DOHH2 (cell line): ENCODE measurements around the gene NREP.
A peak's percentile ranks its signal among the peaks of the same experiment; 100 is the strongest.

Experiments used
- H3F3A ChIP-seq: fragments of 200-600 bp; sonication (generic), shearing (Covaris generic); 2 replicates; pipeline ENCODE4 v1.6.0; 2016; ENCODE audit warnings: antibody characterized with exemption, mild to moderate bottlenecking; ENCODE audit not compliant: control insufficient read depth, insufficient read depth
- H3K27ac ChIP-seq: fragments of 200-600 bp; sonication (generic); 2 replicates; pipeline ENCODE4 v1.5.1; 2014; ENCODE audit warnings: low read depth, mild to moderate bottlenecking, low read length, moderate library complexity
- H3K27me3 ChIP-seq: fragments of 200-600 bp; sonication (generic); 2 replicates; pipeline ENCODE4 v1.6.1; 2014; ENCODE audit warnings: mild to moderate bottlenecking, low read length, mixed read lengths; ENCODE audit not compliant: control insufficient read depth
- H3K36me3 ChIP-seq: fragments of 200-600 bp; sonication (generic); 2 replicates; pipeline ENCODE4 v1.6.1; 2014; ENCODE audit warnings: mild to moderate bottlenecking, low read length, moderate library complexity, mixed read lengths; ENCODE audit not compliant: control insufficient read depth
- H3K4me1 ChIP-seq: fragments of 200-600 bp; sonication (generic); 2 replicates; pipeline ENCODE4 v1.6.1; 2014; ENCODE audit warnings: mild to moderate bottlenecking, low read length, mixed read lengths; ENCODE audit not compliant: control insufficient read depth
- H3K4me2 ChIP-seq: fragments of 200-600 bp; sonication (generic); 2 replicates; pipeline ENCODE4 v1.6.0; 2014; ENCODE audit warnings: mild to moderate bottlenecking, low read length, moderate library complexity
- H3K4me3 ChIP-seq: fragments of 200-600 bp; sonication (generic); 2 replicates; pipeline ENCODE4 v1.5.1; 2014; ENCODE audit warnings: mild to moderate bottlenecking, low read length, mixed read lengths
- H3K79me2 ChIP-seq: fragments of 200-600 bp; sonication (generic); 2 replicates; pipeline ENCODE4 v1.6.1; 2014; ENCODE audit warnings: mild to moderate bottlenecking, low read length, mixed read lengths; ENCODE audit not compliant: control insufficient read depth
- H3K9me2 ChIP-seq: fragments of 200-600 bp; sonication (generic); replicated peaks from 2 replicates; pipeline ENCODE4 v1.6.1; 2014; ENCODE audit warnings: mild to moderate bottlenecking, low read length, mixed read lengths; ENCODE audit not compliant: control insufficient read depth
- H3K9me3 ChIP-seq: fragments of 200-600 bp; sonication (generic); 2 replicates; pipeline ENCODE4 v1.6.1; 2014; ENCODE audit warnings: antibody characterized with exemption, low read length, mixed read lengths; ENCODE audit not compliant: control insufficient read depth, insufficient read depth
- H4K20me1 ChIP-seq: fragments of 200-600 bp; sonication (generic); 2 replicates; pipeline ENCODE4 v1.6.0; 2014; ENCODE audit warnings: low read depth, mild to moderate bottlenecking, antibody characterized with exemption, low read length, moderate library complexity; ENCODE audit not compliant: control insufficient read depth, insufficient read depth
- EZH2phosphoT487 ChIP-seq: fragments of 200-600 bp; sonication (generic); IDR thresholded peaks from 2 replicates; pipeline ENCODE4 v1.6.1; 2017; ENCODE audit warnings: borderline replicate concordance, mild to moderate bottlenecking, antibody characterized with exemption, low read length, moderate library complexity, mixed read lengths
- TF ChIP-seq, protein P1 (sequence below): fragments of 200-600 bp; sonication (generic); IDR thresholded peaks from one replicate; pipeline ENCODE4 v1.5.1; 2014; ENCODE audit warnings: antibody characterized with exemption, mild to moderate bottlenecking, low read depth, low read length; ENCODE audit not compliant: poor library complexity, severe bottlenecking

The NREP gene

GRCh38 chr5:111775224-111775623 lies 18.2 kb upstream of the NREP start:
- Histone ChIP-seq H3K36me3 (no peaks in the 10 kb centered on the region), H3K27ac (peak overlapping the region; percentile 60), H3K9me2 (no peaks in the 10 kb centered on the region), H3K79me2 (no peaks in the 10 kb centered on the region), H3F3A (no peaks in the 10 kb centered on the region), H3K9me3 (no peaks in the 10 kb centered on the region), H3K27me3 (no peaks in the 10 kb centered on the region), H4K20me1 (no peaks in the 10 kb centered on the region), H3K4me3 (no peak overlapping the region; the same call in 1 of the 2 replicates), H3K4me1 (peaks cover 92% of the 10 kb centered on the region), H3K4me2 (peak overlapping the region; percentile 55)
- TF ChIP-seq EZH2phosphoT487, result no peak
- TF ChIP-seq, protein P1, sequence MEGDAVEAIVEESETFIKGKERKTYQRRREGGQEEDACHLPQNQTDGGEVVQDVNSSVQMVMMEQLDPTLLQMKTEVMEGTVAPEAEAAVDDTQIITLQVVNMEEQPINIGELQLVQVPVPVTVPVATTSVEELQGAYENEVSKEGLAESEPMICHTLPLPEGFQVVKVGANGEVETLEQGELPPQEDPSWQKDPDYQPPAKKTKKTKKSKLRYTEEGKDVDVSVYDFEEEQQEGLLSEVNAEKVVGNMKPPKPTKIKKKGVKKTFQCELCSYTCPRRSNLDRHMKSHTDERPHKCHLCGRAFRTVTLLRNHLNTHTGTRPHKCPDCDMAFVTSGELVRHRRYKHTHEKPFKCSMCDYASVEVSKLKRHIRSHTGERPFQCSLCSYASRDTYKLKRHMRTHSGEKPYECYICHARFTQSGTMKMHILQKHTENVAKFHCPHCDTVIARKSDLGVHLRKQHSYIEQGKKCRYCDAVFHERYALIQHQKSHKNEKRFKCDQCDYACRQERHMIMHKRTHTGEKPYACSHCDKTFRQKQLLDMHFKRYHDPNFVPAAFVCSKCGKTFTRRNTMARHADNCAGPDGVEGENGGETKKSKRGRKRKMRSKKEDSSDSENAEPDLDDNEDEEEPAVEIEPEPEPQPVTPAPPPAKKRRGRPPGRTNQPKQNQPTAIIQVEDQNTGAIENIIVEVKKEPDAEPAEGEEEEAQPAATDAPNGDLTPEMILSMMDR, result no peak

DNA sequence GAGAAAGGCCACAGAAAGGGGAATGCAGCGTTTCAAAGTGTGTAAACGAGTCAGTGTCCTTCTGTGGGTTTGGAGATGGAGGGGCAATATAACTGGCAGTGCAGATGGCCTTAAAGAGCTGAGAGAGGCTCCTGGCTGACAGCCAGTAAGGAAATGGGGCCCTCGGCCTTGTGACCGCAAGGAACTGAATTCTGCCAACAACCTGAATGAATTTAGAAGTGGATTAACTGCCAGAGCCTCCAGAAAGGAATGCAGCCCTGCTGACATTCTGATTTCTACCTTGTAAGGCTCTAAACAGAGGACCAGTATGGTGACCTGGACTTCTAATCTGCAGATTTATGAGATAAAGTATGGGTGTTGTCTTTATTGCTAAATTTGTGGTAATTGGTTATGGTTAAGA lies 17.5 kb upstream of the NREP start:
- no peak for TF ChIP-seq EZH2phosphoT487
- TF ChIP-seq, protein P1, result no peak
- Histone ChIP-seq H3K4me1 (peaks cover 88% of the 10 kb centered on the region), H4K20me1 (no peaks in the 10 kb centered on the region), H3K9me3 (no peaks in the 10 kb centered on the region), H3K4me3 (peak overlapping the region; percentile 37), H3K79me2 (no peaks in the 10 kb centered on the region), H3K27me3 (no peaks in the 10 kb centered on the region), H3K9me2 (no peaks in the 10 kb centered on the region), H3K36me3 (no peaks in the 10 kb centered on the region), H3K4me2 (peak overlapping the region; percentile 55), H3K27ac (peak overlapping the region; percentile 60), H3F3A (no peaks in the 10 kb centered on the region)

GRCh38 chr5:111772456-111773122 lies 15.6 kb upstream of the NREP start:
- H3K9me2 ChIP-seq, result no peaks in the 10 kb centered on the region
- H3K4me2 ChIP-seq, result peak overlapping the region; percentile 55; the same call in 1 of the 2 replicates
- H3K9me3 ChIP-seq, result no peaks in the 10 kb centered on the region
- peaks cover 75% of the 10 kb centered on the region for H3K4me1 ChIP-seq
- H3K27me3 ChIP-seq, result no peaks in the 10 kb centered on the region
- no peaks in the 10 kb centered on the region for H3K36me3 ChIP-seq
- H3K79me2 ChIP-seq, result no peaks in the 10 kb centered on the region
- TF ChIP-seq, protein P1, result no peak
- TF ChIP-seq EZH2phosphoT487, result no peak
- no peak overlapping the region for H3K4me3 ChIP-seq
- no peaks in the 10 kb centered on the region for H3F3A ChIP-seq
- H4K20me1 ChIP-seq, result no peaks in the 10 kb centered on the region
- 0 out of 2 replicates have a peak overlapping the region, but pooled peaks have one; percentile 60 for H3K27ac ChIP-seq
